H9 (cell line): ENCODE data around the gene ZNF408. TPM values are rescaled to one million over a fixed set of nuclear protein-coding genes. Genes with fewer than 3 reads are reported as not detected.

Experiments used
- DNase-seq: peaks from one replicate; pipeline ENCODE4 v3.0.0-alpha.2; 2017
- H2AFZ ChIP-seq: one replicate; pipeline ENCODE4 v1.6.1; 2013; ENCODE audit warnings: mild to moderate bottlenecking, low read length, control low read depth, moderate library complexity
- H2AK5ac ChIP-seq: 2 replicates; pipeline ENCODE4 v1.6.1; 2013; ENCODE audit warnings: low read length, control low read depth, mixed read lengths; ENCODE audit not compliant: insufficient read length
- H2BK120ac ChIP-seq: one replicate; pipeline ENCODE4 v1.6.1; 2013; ENCODE audit warnings: low read depth, mild to moderate bottlenecking, low read length, control low read depth, inconsistent platforms; ENCODE audit not compliant: poor library complexity, severe bottlenecking
- H2BK12ac ChIP-seq: 2 replicates; pipeline ENCODE4 v1.6.1; 2013; ENCODE audit warnings: low read length, control low read depth, mixed read lengths, low read depth; ENCODE audit not compliant: insufficient read length
- H2BK15ac ChIP-seq: 2 replicates; pipeline ENCODE4 v1.6.1; 2013; ENCODE audit warnings: low read depth, low read length, control low read depth
- H2BK20ac ChIP-seq: one replicate; pipeline ENCODE4 v1.6.1; 2013; ENCODE audit warnings: low read depth, mild to moderate bottlenecking, low read length, control low read depth, inconsistent platforms; ENCODE audit not compliant: poor library complexity, severe bottlenecking
- H2BK5ac ChIP-seq: 2 replicates; pipeline ENCODE4 v1.6.1; 2013; ENCODE audit warnings: low read length, control low read depth, mixed read lengths; ENCODE audit not compliant: insufficient read length
- H3K14ac ChIP-seq: 2 replicates; pipeline ENCODE4 v1.6.1; 2013; ENCODE audit warnings: low read length, control low read depth; ENCODE audit not compliant: insufficient read depth
- H3K18ac ChIP-seq: 2 replicates; pipeline ENCODE4 v1.6.1; 2013; ENCODE audit warnings: low read depth, mild to moderate bottlenecking, mixed read lengths, low read length, control low read depth; ENCODE audit not compliant: insufficient read length
- H3K23ac ChIP-seq: 2 replicates; pipeline ENCODE4 v1.6.1; 2013; ENCODE audit warnings: low read length, control low read depth, mixed read lengths, low read depth; ENCODE audit not compliant: insufficient read length
- H3K23me2 ChIP-seq: 2 replicates; pipeline ENCODE4 v1.6.1; 2013; ENCODE audit warnings: low read depth, mild to moderate bottlenecking, mixed read lengths, low read length, control low read depth; ENCODE audit not compliant: insufficient read length, poor library complexity, severe bottlenecking
- H3K27ac ChIP-seq: 2 replicates; pipeline ENCODE4 v1.5.1; 2013; ENCODE audit warnings: low read length, control low read depth, mixed read lengths, low read depth; ENCODE audit not compliant: insufficient read length
- H3K27me3 ChIP-seq: 2 replicates; pipeline ENCODE4 v1.6.1; 2013; ENCODE audit warnings: low read length, control low read depth, inconsistent platforms; ENCODE audit not compliant: insufficient read depth
- H3K4ac ChIP-seq: 2 replicates; pipeline ENCODE4 v1.6.1; 2013; ENCODE audit warnings: low read depth, mild to moderate bottlenecking, control low read depth, inconsistent platforms, low read length, moderate library complexity
- H3K4me1 ChIP-seq: 2 replicates; pipeline ENCODE4 v1.6.1; 2013; ENCODE audit warnings: low read length, control low read depth, inconsistent platforms; ENCODE audit not compliant: insufficient read depth
- H3K4me2 ChIP-seq: 2 replicates; pipeline ENCODE4 v1.6.1; 2013; ENCODE audit warnings: low read length, control low read depth, mixed read lengths; ENCODE audit not compliant: insufficient read length, insufficient read depth
- H3K56ac ChIP-seq: 2 replicates; pipeline ENCODE4 v1.6.1; 2013; ENCODE audit warnings: low read depth, mild to moderate bottlenecking, mixed read lengths, low read length, control low read depth; ENCODE audit not compliant: insufficient read length
- H3K79me1 ChIP-seq: 2 replicates; pipeline ENCODE4 v1.6.1; 2013; ENCODE audit warnings: low read depth, mild to moderate bottlenecking, moderate library complexity, low read length, control low read depth, inconsistent platforms; ENCODE audit not compliant: insufficient read depth, poor library complexity, severe bottlenecking
- H3K79me2 ChIP-seq: 2 replicates; pipeline ENCODE4 v1.6.1; 2013; ENCODE audit warnings: low read length, control low read depth, inconsistent platforms; ENCODE audit not compliant: insufficient read depth
- H3K9ac ChIP-seq: 2 replicates; pipeline ENCODE4 v1.6.1; 2013; ENCODE audit warnings: low read length, control low read depth, mixed read lengths; ENCODE audit not compliant: insufficient read length; ENCODE audit errors: extremely low read depth
- H3K9me3 ChIP-seq: one replicate; pipeline ENCODE4 v1.6.1; 2013; ENCODE audit warnings: low read depth, low read length, inconsistent platforms; ENCODE audit not compliant: control insufficient read depth
- H3T11ph ChIP-seq: one replicate; pipeline ENCODE4 v1.6.1; 2013; ENCODE audit warnings: mild to moderate bottlenecking, low read length, control low read depth, inconsistent platforms
- H4K20me1 ChIP-seq: one replicate; pipeline ENCODE4 v1.6.1; 2013; ENCODE audit not compliant: control insufficient read depth, insufficient read length, insufficient read depth
- H4K5ac ChIP-seq: 2 replicates; pipeline ENCODE4 v1.6.1; 2013; ENCODE audit warnings: low read depth, mild to moderate bottlenecking, mixed read lengths, low read length, control low read depth; ENCODE audit not compliant: insufficient read length
- H4K8ac ChIP-seq: replicated peaks from 2 replicates; pipeline ENCODE4 v1.6.1; 2013; ENCODE audit warnings: low read length, control low read depth, mixed read lengths, low read depth; ENCODE audit not compliant: insufficient read length
- H4K91ac ChIP-seq: 2 replicates; pipeline ENCODE4 v1.6.1; 2013; ENCODE audit warnings: low read depth, mild to moderate bottlenecking, moderate library complexity, mixed read lengths, low read length, control low read depth; ENCODE audit not compliant: insufficient read length
- H3K27ac Mint-ChIP-seq, 3 experiments: 2 replicates in 2 of 3; 3 replicates in 1 of 3; pipeline ENCODE4 v1.8.0; 2020 to 2021; ENCODE audit warnings: mixed read lengths in 3 of 3, mild to moderate bottlenecking in 1 of 3, moderate library complexity in 1 of 3
- H3K27me3 Mint-ChIP-seq: 2 replicates; pipeline ENCODE4 v1.8.0; 2021; ENCODE audit warnings: low read depth, mild to moderate bottlenecking, moderate library complexity, mixed read lengths
- H3K36me3 Mint-ChIP-seq, 3 experiments: 2 replicates in 2 of 3; 3 replicates in 1 of 3; pipeline ENCODE4 v1.8.0; 2020 to 2021; ENCODE audit warnings: low read depth in 3 of 3, mixed read lengths in 3 of 3; ENCODE audit not compliant: insufficient read depth in 1 of 3
- H3K4me1 Mint-ChIP-seq, 2 experiments: 2 replicates each; pipeline ENCODE4 v1.8.0; 2020; ENCODE audit warnings: mixed read lengths in 2 of 2
- H3K4me3 Mint-ChIP-seq, 2 experiments: 2 replicates in 1 of 2; 3 replicates in 1 of 2; pipeline ENCODE4 v1.8.0; 2020 to 2021; ENCODE audit warnings: mild to moderate bottlenecking in 2 of 2, mixed read lengths in 2 of 2, moderate library complexity in 1 of 2
- H3K9me3 Mint-ChIP-seq, 2 experiments: 2 replicates in 1 of 2; 3 replicates in 1 of 2; pipeline ENCODE4 v1.8.0; 2020; ENCODE audit warnings: mild to moderate bottlenecking in 2 of 2, mixed read lengths in 2 of 2, moderate library complexity in 1 of 2
- CTCF ChIP-seq: fragments of 200-600 bp; sonication (generic); conservative IDR thresholded peaks from 3 replicates; pipeline ENCODE4 v1.8.0; 2021; ENCODE audit warnings: antibody characterized with exemption, mild to moderate bottlenecking
- WGBS: extraction: QIAGEN DNeasy Blood & Tissue Kit; methylation state at CpG from one replicate; pipeline ENCODE4 v1.1.7; 2013; ENCODE audit warnings: missing lambda C conversion rate, low lambda C conversion rate, mixed read lengths; ENCODE audit not compliant: insufficient read length; ENCODE audit errors: extremely low coverage; 5-methylcytosine and 5-hydroxymethylcytosine counted together
- total RNA-seq: library from RNA; stranded (reverse); gene quantifications from 2 replicates; pipeline ENCODE4 v1.2.1, GENCODE V29; 2021

The ZNF408 gene
- total RNA-seq, 1 experiment from 2014 or later, result 16.6 TPM

- H3K27me3 Mint-ChIP-seq, result no peaks in the 10 kb centered on the region; the same call in 1 of the 2 replicates
- H4K91ac ChIP-seq, result peak overlapping the region; percentile 24
- no peaks in the 10 kb centered on the region for H3K79me2 ChIP-seq
- no CpG with 5 or more reads among the region's 4 CpGs for WGBS
- H3K27ac Mint-ChIP-seq, result peak overlapping the region; percentile 74 to 95 (median 86); a peak in 4 of 7 replicates
- H3K18ac ChIP-seq, result no peak overlapping the region
- H3K9me3 Mint-ChIP-seq, result no peaks in the 10 kb centered on the region
- H3T11ph ChIP-seq, result no peak overlapping the region
- no peak overlapping the region for H2BK15ac ChIP-seq
- no peak overlapping the region for H3K56ac ChIP-seq
- no peaks in the 10 kb centered on the region for H3K4me1 ChIP-seq
- H3K36me3 Mint-ChIP-seq, result peaks cover 14 to 34% (median 30%) of the 10 kb centered on the region in 3 experiments; a peak in 6 of 7 replicates
- no peak for DNase-seq
- H3K9me3 ChIP-seq, result no peaks in the 10 kb centered on the region
- no peak overlapping the region for H2AFZ ChIP-seq
- no peak overlapping the region for H3K23ac ChIP-seq
- no peak overlapping the region for H2BK12ac ChIP-seq
- no peaks in the 10 kb centered on the region for H3K23me2 ChIP-seq
- no peaks in the 10 kb centered on the region for H3K27me3 ChIP-seq
- H3K14ac ChIP-seq, result no peak overlapping the region
- H2BK20ac ChIP-seq, result no peak overlapping the region
- no peak overlapping the region; a peak in 1 of 5 replicates for H3K4me3 Mint-ChIP-seq
- H3K4ac ChIP-seq, result no peak overlapping the region
- H3K79me1 ChIP-seq, result no peaks in the 10 kb centered on the region
- H4K20me1 ChIP-seq, result no peaks in the 10 kb centered on the region
- H3K4me1 Mint-ChIP-seq, result peaks cover 14 to 16% of the 10 kb centered on the region in 2 experiments
- H4K8ac ChIP-seq, result no peak overlapping the region
- no peak overlapping the region for H2BK120ac ChIP-seq
- no peak for TF ChIP-seq CTCF
- H3K4me2 ChIP-seq, result no peak overlapping the region
- H2BK5ac ChIP-seq, result no peak overlapping the region
- no peak overlapping the region for H4K5ac ChIP-seq
- no peak overlapping the region for H2AK5ac ChIP-seq
- H3K9ac ChIP-seq, result no peak overlapping the region
- H3K27ac ChIP-seq, result no peak overlapping the region
Observed at GRCh38 chr11:46675288-46675851, 25.5 kb upstream of the ZNF408 start.
